Astrocyte (in vitro differentiated cells and primary cell): ENCODE data around the gene MMP26. TPM values are rescaled to one million over a fixed set of nuclear protein-coding genes. Genes with fewer than 3 reads are reported as not detected.
"Not testable (repeated sequence)": the region's sequence is repeated elsewhere in the genome, so short reads cannot be mapped to it uniquely, and the experiment has no call there.

ENCODE experiments used
- DNase-seq: peaks from one replicate; pipeline ENCODE4 v3.0.0-alpha.2; 2010; ENCODE audit warnings: low read depth
- FAIRE-seq: peaks from 2 replicates; lab custom pipeline; 2011; peaks lifted over from hg19 to GRCh38; lab: Jason Lieb, UNC
- H2AFZ ChIP-seq: 2 replicates; pipeline ENCODE4 v1.6.0; 2012; ENCODE audit warnings: low read depth, low read length, inconsistent platforms
- H3K27ac ChIP-seq: 2 replicates; pipeline ENCODE4 v1.5.1; 2011; ENCODE audit warnings: low read depth, low read length, inconsistent platforms
- H3K27me3 ChIP-seq: 2 replicates; pipeline ENCODE4 v1.6.0; 2011; ENCODE audit warnings: low read length, inconsistent platforms; ENCODE audit not compliant: insufficient read depth
- H3K36me3 ChIP-seq: 2 replicates; pipeline ENCODE4 v1.5.1; 2011; ENCODE audit warnings: low read length, inconsistent platforms; ENCODE audit not compliant: insufficient read depth
- H3K4me1 ChIP-seq: 2 replicates; pipeline ENCODE4 v1.5.1; 2011; ENCODE audit warnings: low read length, inconsistent platforms; ENCODE audit not compliant: insufficient read depth
- H3K4me2 ChIP-seq: 2 replicates; pipeline ENCODE4 v1.6.0; 2012; ENCODE audit warnings: low read length, inconsistent platforms
- H3K4me3 ChIP-seq: 2 replicates; pipeline ENCODE4 v1.5.1; 2011; ENCODE audit warnings: low read depth, mild to moderate bottlenecking, low read length, inconsistent platforms; ENCODE audit not compliant: insufficient read depth
- H3K79me2 ChIP-seq: 2 replicates; pipeline ENCODE4 v1.6.0; 2012; ENCODE audit warnings: mild to moderate bottlenecking, low read length, inconsistent platforms; ENCODE audit not compliant: insufficient read depth
- H3K9ac ChIP-seq: 2 replicates; pipeline ENCODE4 v1.6.0; 2012; ENCODE audit warnings: mild to moderate bottlenecking, low read length, inconsistent platforms
- H3K9me3 ChIP-seq: 2 replicates; pipeline ENCODE4 v1.5.1; 2012; ENCODE audit warnings: low read depth, mild to moderate bottlenecking, low read length, inconsistent platforms; ENCODE audit not compliant: insufficient read depth
- H4K20me1 ChIP-seq: 2 replicates; pipeline ENCODE4 v1.6.0; 2012; ENCODE audit warnings: low read length, inconsistent platforms; ENCODE audit not compliant: insufficient read depth
- H3K27ac Mint-ChIP-seq: one replicate; pipeline ENCODE4 v1.8.0; 2021; ENCODE audit warnings: mild to moderate bottlenecking, mixed read lengths; ENCODE audit not compliant: unreplicated experiment
- H3K27me3 Mint-ChIP-seq: one replicate; pipeline ENCODE4 v1.8.0; 2021; ENCODE audit warnings: low read depth, mixed read lengths; ENCODE audit not compliant: unreplicated experiment
- H3K36me3 Mint-ChIP-seq: one replicate; pipeline ENCODE4 v1.8.0; 2021; ENCODE audit warnings: low read depth, mixed read lengths; ENCODE audit not compliant: unreplicated experiment
- H3K4me1 Mint-ChIP-seq: one replicate; pipeline ENCODE4 v1.8.0; 2021; ENCODE audit warnings: low read depth, mixed read lengths; ENCODE audit not compliant: unreplicated experiment
- H3K4me3 Mint-ChIP-seq: one replicate; pipeline ENCODE4 v1.8.0; 2021; ENCODE audit warnings: mild to moderate bottlenecking, moderate library complexity, mixed read lengths; ENCODE audit not compliant: unreplicated experiment
- H3K9me3 Mint-ChIP-seq: one replicate; pipeline ENCODE4 v1.8.0; 2021; ENCODE audit warnings: mild to moderate bottlenecking, mixed read lengths; ENCODE audit not compliant: unreplicated experiment
- EZH2 ChIP-seq: IDR thresholded peaks from 2 replicates; pipeline ENCODE4 v1.6.1; 2012; ENCODE audit warnings: mild to moderate bottlenecking, low read length, inconsistent platforms; ENCODE audit not compliant: insufficient read depth
- total RNA-seq: library from RNA; stranded (reverse); gene quantifications from 2 replicates; pipeline ENCODE4 v1.2.1, GENCODE V29; 2021
- TF ChIP-seq, protein P1 (sequence below): IDR thresholded peaks from 2 replicates; pipeline ENCODE4 v1.5.1; 2011; ENCODE audit warnings: low read depth, mild to moderate bottlenecking, inconsistent platforms, low read length, moderate library complexity; ENCODE audit not compliant: insufficient read depth

The MMP26 gene
- total RNA-seq, 1 donor from 2014 or later: not detected

DNA sequence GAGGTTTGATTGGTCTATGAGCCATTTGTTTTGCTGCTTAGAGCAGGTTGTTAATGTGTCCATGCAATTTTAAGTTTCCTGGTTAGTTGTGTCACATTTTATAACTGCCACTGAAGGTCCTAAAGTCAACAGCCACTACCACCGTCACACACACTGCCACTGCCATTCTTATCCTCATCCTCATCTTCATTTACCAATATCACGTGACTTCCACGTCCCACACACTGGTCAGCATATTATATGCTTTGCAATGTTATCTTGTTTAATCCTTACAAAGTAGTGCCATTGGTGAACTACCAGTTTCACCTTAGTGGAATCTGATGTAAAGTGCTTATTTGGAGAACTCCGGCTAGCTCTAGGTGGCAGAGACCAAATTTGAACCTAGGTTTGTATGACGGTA lies 9.7 kb downstream of the MMP26 start:
- TF ChIP-seq, protein P1, sequence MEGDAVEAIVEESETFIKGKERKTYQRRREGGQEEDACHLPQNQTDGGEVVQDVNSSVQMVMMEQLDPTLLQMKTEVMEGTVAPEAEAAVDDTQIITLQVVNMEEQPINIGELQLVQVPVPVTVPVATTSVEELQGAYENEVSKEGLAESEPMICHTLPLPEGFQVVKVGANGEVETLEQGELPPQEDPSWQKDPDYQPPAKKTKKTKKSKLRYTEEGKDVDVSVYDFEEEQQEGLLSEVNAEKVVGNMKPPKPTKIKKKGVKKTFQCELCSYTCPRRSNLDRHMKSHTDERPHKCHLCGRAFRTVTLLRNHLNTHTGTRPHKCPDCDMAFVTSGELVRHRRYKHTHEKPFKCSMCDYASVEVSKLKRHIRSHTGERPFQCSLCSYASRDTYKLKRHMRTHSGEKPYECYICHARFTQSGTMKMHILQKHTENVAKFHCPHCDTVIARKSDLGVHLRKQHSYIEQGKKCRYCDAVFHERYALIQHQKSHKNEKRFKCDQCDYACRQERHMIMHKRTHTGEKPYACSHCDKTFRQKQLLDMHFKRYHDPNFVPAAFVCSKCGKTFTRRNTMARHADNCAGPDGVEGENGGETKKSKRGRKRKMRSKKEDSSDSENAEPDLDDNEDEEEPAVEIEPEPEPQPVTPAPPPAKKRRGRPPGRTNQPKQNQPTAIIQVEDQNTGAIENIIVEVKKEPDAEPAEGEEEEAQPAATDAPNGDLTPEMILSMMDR: no peak
- no peak for TF ChIP-seq EZH2
- no peak for DNase-seq

DNA sequence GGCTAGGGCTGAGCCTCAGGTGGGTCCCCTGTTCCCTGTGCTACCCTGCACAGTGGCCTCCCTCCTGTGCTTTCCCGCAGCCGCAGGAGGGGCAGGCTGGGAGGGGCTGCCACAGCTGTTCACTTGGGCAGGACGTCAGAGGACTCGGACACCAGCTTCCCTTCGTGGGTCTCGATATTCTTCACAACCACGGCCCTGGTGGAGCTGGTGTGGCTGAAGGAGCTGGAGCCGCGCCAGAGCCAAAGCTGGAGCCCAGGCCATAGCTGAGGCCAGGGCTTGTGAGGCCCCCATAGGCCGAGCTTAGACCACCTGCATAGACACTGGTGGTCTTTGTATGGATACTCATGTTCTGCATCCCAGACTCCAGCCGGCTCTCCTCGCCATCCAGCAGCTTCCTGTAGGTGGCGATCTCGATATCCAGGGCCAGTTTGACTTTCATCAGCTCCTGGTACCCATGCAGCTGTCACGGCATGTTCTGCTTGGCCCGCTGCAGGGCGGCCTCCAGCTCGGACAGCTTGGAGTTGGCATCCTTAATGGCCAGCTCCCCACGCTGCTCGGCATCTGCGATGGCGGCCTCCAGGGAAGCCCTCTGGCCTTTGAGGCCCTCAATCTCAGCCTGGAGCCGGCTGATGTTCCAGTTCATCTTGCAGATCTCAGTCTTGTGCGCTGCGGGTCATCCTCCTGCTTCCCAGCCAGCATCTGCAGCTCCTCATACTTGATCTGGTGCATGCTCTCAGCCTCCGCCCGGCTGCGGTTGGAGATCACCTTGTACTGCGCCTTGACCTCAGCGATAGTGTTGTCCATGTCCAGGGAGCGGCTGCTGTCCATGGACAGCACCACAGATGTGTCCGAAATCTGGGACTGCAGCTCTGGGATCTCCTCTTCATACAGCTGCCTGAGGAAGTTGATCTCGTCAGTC lies 18.3 kb downstream of the MMP26 start:
- H4K20me1 ChIP-seq, H3K9me3 ChIP-seq, H3K9ac ChIP-seq, H3K9me3 Mint-ChIP-seq, H3K27me3 ChIP-seq, H3K79me2 ChIP-seq, H2AFZ ChIP-seq, H3K4me3 ChIP-seq, H3K27ac Mint-ChIP-seq, DNase-seq, H3K36me3 Mint-ChIP-seq, FAIRE-seq, H3K27me3 Mint-ChIP-seq, H3K4me1 ChIP-seq, H3K4me3 Mint-ChIP-seq, H3K27ac ChIP-seq, H3K4me1 Mint-ChIP-seq, H3K4me2 ChIP-seq, H3K36me3 ChIP-seq: not testable (repeated sequence)

More for the DNA sequence above, 9.7 kb downstream of the MMP26 start:
- no peaks in the 10 kb centered on the region for H3K36me3 Mint-ChIP-seq
- no peak overlapping the region for H3K27ac Mint-ChIP-seq
- Histone ChIP-seq H3K36me3 (no peaks in the 10 kb centered on the region), H3K4me3 (no peak overlapping the region), H3K79me2 (no peaks in the 10 kb centered on the region), H3K27me3 (no peaks in the 10 kb centered on the region), H3K4me2 (no peak overlapping the region), H3K9me3 (no peaks in the 10 kb centered on the region), H3K4me1 (no peaks in the 10 kb centered on the region), H3K27ac (no peak overlapping the region), H4K20me1 (no peaks in the 10 kb centered on the region), H2AFZ (no peak overlapping the region), H3K9ac (no peak overlapping the region)
- FAIRE-seq: no peak
- H3K27me3 Mint-ChIP-seq: no peaks in the 10 kb centered on the region
- H3K4me3 Mint-ChIP-seq: no peak overlapping the region
- H3K4me1 Mint-ChIP-seq: peaks cover 4% of the 10 kb centered on the region
- no peaks in the 10 kb centered on the region for H3K9me3 Mint-ChIP-seq

DNA sequence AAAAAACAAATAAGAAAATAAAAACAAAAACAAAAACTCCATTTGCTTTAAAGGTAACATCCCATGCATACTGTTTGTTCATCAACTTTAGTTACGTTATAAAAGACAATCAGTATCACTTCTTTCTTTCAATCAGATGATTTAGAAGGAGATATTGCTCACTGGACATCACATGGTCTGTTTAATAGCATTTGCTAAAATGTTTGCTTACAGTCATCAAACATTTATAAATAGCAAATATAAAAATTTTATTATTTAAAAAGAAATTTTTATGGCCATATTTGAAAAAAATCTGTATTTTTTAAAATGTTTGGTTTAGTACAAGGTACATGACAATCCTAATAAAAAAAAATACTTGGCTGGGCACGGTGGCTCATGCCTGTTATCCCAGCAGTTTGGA lies 22.6 kb downstream of the MMP26 start:
- no peaks in the 10 kb centered on the region for H3K27me3 ChIP-seq
- no peak overlapping the region for H3K4me3 Mint-ChIP-seq
- H3K27ac ChIP-seq: no peak overlapping the region
- DNase-seq: no peak
- H3K4me1 Mint-ChIP-seq: no peaks in the 10 kb centered on the region
- H3K4me3 ChIP-seq: no peak overlapping the region
- H3K27me3 Mint-ChIP-seq: no peaks in the 10 kb centered on the region
- TF ChIP-seq, protein P1: no peak
- TF ChIP-seq EZH2: no peak
- no peak overlapping the region for H3K4me2 ChIP-seq
- H3K9me3 Mint-ChIP-seq: no peaks in the 10 kb centered on the region
- no peaks in the 10 kb centered on the region for H3K36me3 Mint-ChIP-seq
- H3K9me3 ChIP-seq: no peaks in the 10 kb centered on the region
- no peaks in the 10 kb centered on the region for H4K20me1 ChIP-seq
- H3K9ac ChIP-seq: no peak overlapping the region
- no peaks in the 10 kb centered on the region for H3K36me3 ChIP-seq
- H2AFZ ChIP-seq: no peak overlapping the region
- no peak for FAIRE-seq
- H3K4me1 ChIP-seq: no peaks in the 10 kb centered on the region
- no peak overlapping the region for H3K27ac Mint-ChIP-seq
- H3K79me2 ChIP-seq: no peaks in the 10 kb centered on the region
